Measurements from ENCODE around the gene PNMA6F. TPM values are rescaled to one million over a fixed set of nuclear protein-coding genes. Genes with fewer than 3 reads are reported as not detected.

PNMA6F gene
- total and polyA plus RNA-seq, 2 donors (not counting 1 experiment from before 2014, with no cell fraction given), result not detected

- no CpG with 5 or more reads among the region's 20 CpGs for WGBS (ENCODE audit: insufficient coverage)
- Histone ChIP-seq H3K4me3 (ENCODE audit: control extremely low read depth in 1 of 5, extremely low read depth in 1 of 5, insufficient read depth in 1 of 5, low read depth in 2 of 5, low read length in 4 of 5) (no peak overlapping the region), H4K20me1 (ENCODE audit: control insufficient read depth, insufficient read depth, low read length, poor library complexity, severe bottlenecking) (no peaks in the 10 kb centered on the region), H2AFZ (ENCODE audit: insufficient read depth, low read depth, low read length, poor library complexity, severe bottlenecking) (no peak overlapping the region), H3K27ac (ENCODE audit: low read length in 2 of 2) (no peak overlapping the region), H3K27me3 (replicated peaks in 1 of 4; ENCODE audit: control extremely low read depth in 1 of 4, control insufficient read depth in 3 of 4, insufficient read depth in 4 of 4, low read length in 3 of 4) (peaks cover 0 to 4% (median 0%) of the 10 kb centered on the region in 4 experiments), H3K9ac (ENCODE audit: low read length) (no peak overlapping the region), H3K4me1 (ENCODE audit: control insufficient read depth in 2 of 2, insufficient read depth in 2 of 2, low read length in 2 of 2) (no peaks in the 10 kb centered on the region), H3K9me3 (ENCODE audit: control extremely low read depth in 1 of 3, control insufficient read depth in 2 of 3, insufficient read depth in 1 of 3, low read length in 2 of 3) (no peaks in the 10 kb centered on the region), H3K79me2 (ENCODE audit: control insufficient read depth, insufficient read depth, low read length) (no peaks in the 10 kb centered on the region), H3K4me2 (replicated peaks; ENCODE audit: low read depth, low read length, poor library complexity, severe bottlenecking) (no peak overlapping the region), H3K36me3 (replicated peaks in 1 of 2; ENCODE audit: control extremely low read depth in 1 of 2, control insufficient read depth in 1 of 2, extremely low read depth in 1 of 2, insufficient read depth in 2 of 2, low read length in 1 of 2) (no peaks in the 10 kb centered on the region)
- TF ChIP-seq EZH2 (IDR thresholded peaks at IDR 0.05; ENCODE audit: borderline replicate concordance, insufficient read depth, low read depth, low read length, poor library complexity, severe bottlenecking) (no peak), CTCF (IDR thresholded peaks at IDR 0.05) (no peak)
- intact Hi-C loops (cut with micrococcal nuclease), result no loop called here
- CTCF ChIA-PET, result no interaction called here
- Mint-ChIP-seq H3K27ac (no peak overlapping the region), H3K9me3 (ENCODE audit: insufficient read depth) (no peaks in the 10 kb centered on the region), H3K4me1 (no peaks in the 10 kb centered on the region), H3K4me3 (no peak overlapping the region), H3K27me3 (peaks cover 9% of the 10 kb centered on the region)
- POLR2A ChIA-PET, result no interaction called here
- DNase-seq (no peak), ATAC-seq (ENCODE audit: low read depth) (no peak)
Observed at GRCh38 chrX:153317996-153318722, 3.4 kb downstream of the PNMA6F start.

GRCh38 chrX:153317306-153317705 is 4.3 kb downstream of the PNMA6F start:
- no peak for ATAC-seq (ENCODE audit: low read depth)
- H3K36me3 ChIP-seq (replicated peaks in 1 of 2; ENCODE audit: control extremely low read depth in 1 of 2, control insufficient read depth in 1 of 2, extremely low read depth in 1 of 2, insufficient read depth in 2 of 2, low read length in 1 of 2), result no peaks in the 10 kb centered on the region
- CTCF ChIA-PET, result no interaction called here
- no peak overlapping the region for H3K4me3 ChIP-seq (ENCODE audit: control extremely low read depth in 1 of 5, extremely low read depth in 1 of 5, insufficient read depth in 1 of 5, low read depth in 2 of 5, low read length in 4 of 5)
- POLR2A ChIA-PET, result no interaction called here
- intact Hi-C loops (cut with micrococcal nuclease), result no loop called here
- no peaks in the 10 kb centered on the region for H3K4me1 ChIP-seq (ENCODE audit: control insufficient read depth in 2 of 2, insufficient read depth in 2 of 2, low read length in 2 of 2)
- no peak for DNase-seq
- no peaks in the 10 kb centered on the region for H4K20me1 ChIP-seq (ENCODE audit: control insufficient read depth, insufficient read depth, low read length, poor library complexity, severe bottlenecking)
- H3K9ac ChIP-seq (ENCODE audit: low read length), result no peak overlapping the region
- H3K4me2 ChIP-seq (replicated peaks; ENCODE audit: low read depth, low read length, poor library complexity, severe bottlenecking), result no peak overlapping the region
- H3K27me3 ChIP-seq (replicated peaks in 1 of 4; ENCODE audit: control extremely low read depth in 1 of 4, control insufficient read depth in 3 of 4, insufficient read depth in 4 of 4, low read length in 3 of 4), result peaks cover 0 to 4% (median 0%) of the 10 kb centered on the region in 4 experiments
- Mint-ChIP-seq H3K4me3 (no peak overlapping the region), H3K4me1 (no peaks in the 10 kb centered on the region), H3K27ac (no peak overlapping the region), H3K9me3 (ENCODE audit: insufficient read depth) (no peaks in the 10 kb centered on the region), H3K27me3 (peaks cover 8% of the 10 kb centered on the region)
- 80% methylated on average over 2 of the region's 8 CpGs for WGBS (ENCODE audit: insufficient coverage)
- no peak overlapping the region for H3K27ac ChIP-seq (ENCODE audit: low read length in 2 of 2)
- H3K79me2 ChIP-seq (ENCODE audit: control insufficient read depth, insufficient read depth, low read length), result no peaks in the 10 kb centered on the region
- TF ChIP-seq CTCF (IDR thresholded peaks at IDR 0.05), result no peak
- no peak overlapping the region for H2AFZ ChIP-seq (ENCODE audit: insufficient read depth, low read depth, low read length, poor library complexity, severe bottlenecking)
- H3K9me3 ChIP-seq (ENCODE audit: control extremely low read depth in 1 of 3, control insufficient read depth in 2 of 3, insufficient read depth in 1 of 3, low read length in 2 of 3), result no peaks in the 10 kb centered on the region
